NT2/D1 (cell line): ENCODE data around the gene PURA.

Experiments used
- SUZ12 ChIP-seq: IDR thresholded peaks from 2 replicates; pipeline ENCODE4 v1.6.1; 2011; ENCODE audit not compliant: insufficient read length, insufficient read depth; ENCODE audit errors: extremely low read depth
- YY1 ChIP-seq: IDR thresholded peaks from 2 replicates; pipeline ENCODE4 v1.6.1; 2011; ENCODE audit not compliant: insufficient read length, insufficient read depth
- ZNF274 ChIP-seq: IDR thresholded peaks from 2 replicates; pipeline ENCODE4 v1.6.1; 2011; ENCODE audit warnings: mild to moderate bottlenecking, low read depth, low read length

- no peak for TF ChIP-seq ZNF274
- no peak for TF ChIP-seq YY1
- TF ChIP-seq SUZ12, result no peak
Measured at GRCh38 chr5:140111859-140112551, 1.9 kb upstream of the PURA start.
